Neural progenitor cell (in vitro differentiated cells): ENCODE measurements around the gene TMEM115. TPM values are rescaled to one million over a fixed set of nuclear protein-coding genes. Genes with fewer than 3 reads are reported as not detected.
A peak's percentile ranks its signal among the peaks of the same experiment; 100 is the strongest.

ENCODE experiments used
- DNase-seq: peaks from one replicate; pipeline ENCODE4 v3.0.0-alpha.2; 2016; ENCODE audit warnings: low spot score
- H2AFZ ChIP-seq: fragments of 200-600 bp; sonication (generic); replicated peaks from 2 replicates; pipeline ENCODE4 v1.6.1; 2016; ENCODE audit warnings: antibody characterized with exemption
- H3F3A ChIP-seq: fragments of 200-600 bp; sonication (generic); 2 replicates; pipeline ENCODE4 v1.6.1; 2016; ENCODE audit warnings: antibody characterized with exemption, low read depth
- H3K27ac ChIP-seq: fragments of 200-600 bp; sonication (generic); 2 replicates; pipeline ENCODE4 v1.5.1; 2016; ENCODE audit warnings: mild to moderate bottlenecking
- H3K27me3 ChIP-seq: fragments of 200-600 bp; sonication (generic); 2 replicates; pipeline ENCODE4 v1.6.1; 2016; ENCODE audit warnings: mild to moderate bottlenecking, moderate library complexity
- H3K36me3 ChIP-seq: fragments of 200-600 bp; sonication (generic); 2 replicates; pipeline ENCODE4 v1.5.1; 2016
- H3K4me1 ChIP-seq: fragments of 200-600 bp; sonication (generic); 2 replicates; pipeline ENCODE4 v1.6.1; 2016; ENCODE audit warnings: mixed run types
- H3K4me2 ChIP-seq: fragments of 200-600 bp; sonication (generic); 2 replicates; pipeline ENCODE4 v1.6.1; 2016
- H3K4me3 ChIP-seq: fragments of 200-600 bp; sonication (generic); 2 replicates; pipeline ENCODE4 v1.5.1; 2016
- H3K79me2 ChIP-seq: fragments of 200-600 bp; sonication (generic); 2 replicates; pipeline ENCODE4 v1.6.1; 2016; ENCODE audit warnings: low read depth
- H3K9ac ChIP-seq: fragments of 200-600 bp; sonication (generic); 2 replicates; pipeline ENCODE4 v1.6.1; 2016
- H3K9me3 ChIP-seq: fragments of 200-600 bp; sonication (generic); 2 replicates; pipeline ENCODE4 v1.5.1; 2016; ENCODE audit warnings: low read depth
- H4K20me1 ChIP-seq: fragments of 200-600 bp; sonication (generic); 2 replicates; pipeline ENCODE4 v1.6.1; 2016; ENCODE audit warnings: low read depth
- H3K27ac Mint-ChIP-seq: 3 replicates; pipeline ENCODE4 v1.8.0; 2021; ENCODE audit warnings: mixed read lengths
- H3K27me3 Mint-ChIP-seq: 2 replicates; pipeline ENCODE4 v1.8.0; 2022; ENCODE audit warnings: low read depth, mild to moderate bottlenecking, inconsistent platforms, moderate library complexity, mixed read lengths; ENCODE audit not compliant: insufficient read depth
- H3K36me3 Mint-ChIP-seq: 3 replicates; pipeline ENCODE4 v1.8.0; 2021; ENCODE audit warnings: mixed read lengths
- H3K4me1 Mint-ChIP-seq: 3 replicates; pipeline ENCODE4 v1.8.0; 2021; ENCODE audit warnings: mixed read lengths
- H3K4me3 Mint-ChIP-seq: 3 replicates; pipeline ENCODE4 v1.8.0; 2021; ENCODE audit warnings: mild to moderate bottlenecking, moderate library complexity, mixed read lengths
- H3K9me3 Mint-ChIP-seq: 3 replicates; pipeline ENCODE4 v1.8.0; 2020; ENCODE audit warnings: mixed read lengths
- CTCF ChIP-seq: fragments of 200-600 bp; sonication (generic); IDR thresholded peaks from 2 replicates; pipeline ENCODE4 v1.5.1; 2017; ENCODE audit warnings: antibody characterized with exemption, mild to moderate bottlenecking
- EZH2 ChIP-seq: fragments of 200-600 bp; sonication (generic); IDR thresholded peaks from 2 replicates; pipeline ENCODE4 v1.6.1; 2017; ENCODE audit warnings: antibody characterized with exemption, mild to moderate bottlenecking, moderate library complexity
- EZH2phosphoT487 ChIP-seq: fragments of 200-600 bp; sonication (generic); IDR thresholded peaks from 2 replicates; pipeline ENCODE4 v1.6.1; 2017; ENCODE audit warnings: antibody characterized with exemption
- total RNA-seq: library from RNA; depleted of rRNA; stranded (reverse); fragments of >200 nt; gene quantifications from 2 replicates; pipeline ENCODE4 v1.2.3, GENCODE V29; 2015; ENCODE audit warnings: low replicate concordance

TMEM115 gene
- total RNA-seq, 1 donor from 2014 or later = 6.3 TPM

GRCh38 chr3:50322115-50322385, 37.3 kb downstream of the TMEM115 start:
- Mint-ChIP-seq H3K4me1 (peaks cover 51% of the 10 kb centered on the region), H3K27ac (no peak overlapping the region), H3K27me3 (peaks cover 4% of the 10 kb centered on the region), H3K36me3 (peaks cover 20% of the 10 kb centered on the region), H3K4me3 (peak overlapping the region; percentile 88), H3K9me3 (no peaks in the 10 kb centered on the region)
- H3K27me3 ChIP-seq = no peaks in the 10 kb centered on the region
- H3K4me2 ChIP-seq = peak overlapping the region; percentile 88
- H3F3A ChIP-seq = peaks cover 35% of the 10 kb centered on the region
- peaks cover 30% of the 10 kb centered on the region for H3K4me1 ChIP-seq
- peak overlapping the region; percentile 30 for H2AFZ ChIP-seq
- DNase-seq = no peak
- peak overlapping the region; percentile 84 for H3K4me3 ChIP-seq
- H3K9me3 ChIP-seq = no peaks in the 10 kb centered on the region
- TF ChIP-seq EZH2phosphoT487 (no peak), CTCF (no peak), EZH2 (no peak)
- peaks cover 37% of the 10 kb centered on the region for H4K20me1 ChIP-seq
- no peak overlapping the region for H3K27ac ChIP-seq
- peaks cover 45% of the 10 kb centered on the region for H3K79me2 ChIP-seq
- no peak overlapping the region for H3K9ac ChIP-seq
- no peaks in the 10 kb centered on the region for H3K36me3 ChIP-seq

- peaks cover 47% of the 10 kb centered on the region for H3K4me1 Mint-ChIP-seq
- Histone ChIP-seq H3K4me2 (peak overlapping the region; percentile 88), H3K27me3 (no peaks in the 10 kb centered on the region), H3K4me3 (peak overlapping the region; percentile 84), H2AFZ (peak overlapping the region; percentile 95), H3K36me3 (no peaks in the 10 kb centered on the region), H4K20me1 (peaks cover 36% of the 10 kb centered on the region), H3K9me3 (no peaks in the 10 kb centered on the region), H3K79me2 (peaks cover 40% of the 10 kb centered on the region), H3K4me1 (peaks cover 28% of the 10 kb centered on the region), H3K27ac (peak overlapping the region; percentile 99), H3K9ac (peak overlapping the region; percentile 91), H3F3A (peaks cover 35% of the 10 kb centered on the region)
- no peaks in the 10 kb centered on the region for H3K9me3 Mint-ChIP-seq
- no peak for TF ChIP-seq EZH2phosphoT487
- peak; percentile 76 for TF ChIP-seq CTCF
- no peak for TF ChIP-seq EZH2
- peak; percentile 97 for DNase-seq
- H3K36me3 Mint-ChIP-seq = peaks cover 22% of the 10 kb centered on the region
- peaks cover 4% of the 10 kb centered on the region for H3K27me3 Mint-ChIP-seq
- peak overlapping the region; percentile 88 for H3K4me3 Mint-ChIP-seq
- H3K27ac Mint-ChIP-seq = peak overlapping the region; percentile 100
These were observed 37.8 kb downstream of the TMEM115 start for GRCh38 chr3:50321336-50322114.

- H3K4me1 Mint-ChIP-seq = peaks cover 49% of the 10 kb centered on the region
- peaks cover 35% of the 10 kb centered on the region for H3F3A ChIP-seq
- peak; percentile 97 for DNase-seq
- H3K27ac Mint-ChIP-seq = peak overlapping the region; percentile 98
- H3K27me3 ChIP-seq = no peaks in the 10 kb centered on the region
- peak overlapping the region; percentile 84 for H3K4me3 ChIP-seq
- H3K4me3 Mint-ChIP-seq = peak overlapping the region; percentile 99
- H3K4me1 ChIP-seq = peaks cover 28% of the 10 kb centered on the region
- no peaks in the 10 kb centered on the region for H3K9me3 Mint-ChIP-seq
- H4K20me1 ChIP-seq = peaks cover 36% of the 10 kb centered on the region
- H3K9ac ChIP-seq = peak overlapping the region; percentile 91
- peaks cover 4% of the 10 kb centered on the region for H3K27me3 Mint-ChIP-seq
- TF ChIP-seq EZH2 (no peak), EZH2phosphoT487 (no peak), CTCF (no peak)
- H3K4me2 ChIP-seq = peak overlapping the region; percentile 88
- peaks cover 26% of the 10 kb centered on the region for H3K36me3 Mint-ChIP-seq
- no peaks in the 10 kb centered on the region for H3K9me3 ChIP-seq
- H3K79me2 ChIP-seq = peaks cover 37% of the 10 kb centered on the region
- H3K36me3 ChIP-seq = no peaks in the 10 kb centered on the region
- peak overlapping the region; percentile 99 for H3K27ac ChIP-seq
- peak overlapping the region; percentile 95 for H2AFZ ChIP-seq
These were observed 38.4 kb downstream of the TMEM115 start for GRCh38 chr3:50320853-50321335.
